GM10266 (cell line): ENCODE measurements around the gene SYF2.

Experiments used
- DNase-seq: peaks from one replicate; pipeline ENCODE4 v3.0.0; 2012; ENCODE audit errors: extremely low spot score
- TF ChIP-seq, protein P1 (sequence below): IDR thresholded peaks from 2 replicates; pipeline ENCODE4 v1.5.1; 2012; ENCODE audit warnings: mild to moderate bottlenecking, low read depth; ENCODE audit not compliant: control insufficient read depth, insufficient read depth; ENCODE audit errors: missing control alignments

SYF2 gene

DNA sequence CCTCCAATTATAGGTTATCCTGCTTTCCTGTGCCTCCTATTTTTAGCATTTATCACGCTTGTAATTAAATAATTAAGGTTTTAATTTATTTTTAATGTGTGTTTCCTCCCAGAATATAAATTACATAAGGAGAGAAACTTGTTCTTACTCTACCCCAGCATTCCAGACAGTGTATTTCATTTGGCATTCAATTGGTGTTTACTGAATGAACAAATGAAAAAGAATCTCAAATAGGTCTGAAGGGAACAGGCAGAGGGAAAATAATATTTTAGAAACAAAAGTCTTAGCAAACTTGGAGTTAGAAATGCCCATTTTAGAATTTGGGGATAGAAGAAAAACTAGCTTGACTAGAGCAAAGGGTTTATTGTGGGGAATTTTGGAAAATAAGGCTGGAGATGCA lies 24.9 kb upstream of the SYF2 start:
- TF ChIP-seq, protein P1, sequence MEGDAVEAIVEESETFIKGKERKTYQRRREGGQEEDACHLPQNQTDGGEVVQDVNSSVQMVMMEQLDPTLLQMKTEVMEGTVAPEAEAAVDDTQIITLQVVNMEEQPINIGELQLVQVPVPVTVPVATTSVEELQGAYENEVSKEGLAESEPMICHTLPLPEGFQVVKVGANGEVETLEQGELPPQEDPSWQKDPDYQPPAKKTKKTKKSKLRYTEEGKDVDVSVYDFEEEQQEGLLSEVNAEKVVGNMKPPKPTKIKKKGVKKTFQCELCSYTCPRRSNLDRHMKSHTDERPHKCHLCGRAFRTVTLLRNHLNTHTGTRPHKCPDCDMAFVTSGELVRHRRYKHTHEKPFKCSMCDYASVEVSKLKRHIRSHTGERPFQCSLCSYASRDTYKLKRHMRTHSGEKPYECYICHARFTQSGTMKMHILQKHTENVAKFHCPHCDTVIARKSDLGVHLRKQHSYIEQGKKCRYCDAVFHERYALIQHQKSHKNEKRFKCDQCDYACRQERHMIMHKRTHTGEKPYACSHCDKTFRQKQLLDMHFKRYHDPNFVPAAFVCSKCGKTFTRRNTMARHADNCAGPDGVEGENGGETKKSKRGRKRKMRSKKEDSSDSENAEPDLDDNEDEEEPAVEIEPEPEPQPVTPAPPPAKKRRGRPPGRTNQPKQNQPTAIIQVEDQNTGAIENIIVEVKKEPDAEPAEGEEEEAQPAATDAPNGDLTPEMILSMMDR = no peak
- peak; percentile 1 for DNase-seq

DNA sequence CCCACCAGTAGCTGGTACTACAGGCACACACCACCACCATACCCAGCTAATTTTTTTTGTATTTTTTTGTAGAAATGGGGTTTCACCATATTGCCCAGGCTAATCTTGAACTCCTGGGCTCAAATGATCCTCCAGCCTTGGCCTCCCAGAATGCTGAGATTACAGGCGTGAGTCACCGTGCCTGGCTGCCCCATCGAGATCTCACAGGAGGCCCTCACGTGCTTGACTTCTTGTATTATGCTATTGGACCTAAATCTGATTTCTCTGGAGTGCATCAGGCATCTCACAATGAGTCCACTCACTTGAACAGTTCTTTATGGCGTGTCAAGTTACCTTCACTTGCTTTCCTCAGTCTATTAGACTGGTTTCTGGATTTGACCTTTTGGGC lies 24.3 kb upstream of the SYF2 start:
- no peak for DNase-seq
- TF ChIP-seq, protein P1 = no peak

DNA sequence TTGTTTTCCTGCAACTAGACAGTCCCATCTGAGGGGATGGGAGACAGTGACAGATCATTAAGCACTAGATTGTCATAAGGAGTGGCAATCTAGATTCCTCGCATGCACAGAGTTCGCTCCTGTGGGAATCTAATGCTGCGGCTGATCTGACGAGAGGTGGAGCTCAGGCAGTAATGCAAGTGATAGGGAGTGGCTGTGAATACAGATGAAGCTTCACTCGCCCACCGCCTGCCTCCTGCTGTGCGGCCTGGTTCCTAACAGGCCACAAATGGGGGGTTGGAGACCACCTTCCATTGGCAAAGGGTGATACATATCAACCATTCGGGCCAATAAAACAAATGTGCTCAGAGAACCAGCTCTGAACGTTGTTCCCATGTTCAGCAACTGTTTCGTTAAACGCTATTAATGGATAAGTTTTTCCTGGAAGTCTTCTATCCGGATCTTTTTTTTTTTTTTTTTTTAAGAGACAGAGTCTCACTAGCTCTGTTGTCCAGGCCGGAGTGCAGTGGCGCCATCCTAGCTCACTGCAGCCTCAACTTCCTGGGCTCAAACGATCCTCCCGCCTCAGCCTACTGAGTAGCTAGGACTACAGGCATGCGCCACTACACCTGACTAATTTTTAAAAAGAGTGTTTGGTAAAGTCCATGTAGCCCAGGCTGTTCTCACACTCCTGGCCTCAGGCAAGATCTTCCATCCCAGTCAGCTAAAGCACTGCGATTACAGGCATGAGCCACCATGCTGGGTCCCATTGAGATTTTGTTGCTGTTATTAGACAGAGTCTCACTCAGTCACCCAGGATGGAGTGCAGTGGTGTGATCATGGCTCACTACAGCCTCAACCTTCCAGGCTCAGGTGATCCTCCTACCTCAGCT lies 23.6 kb upstream of the SYF2 start:
- TF ChIP-seq, protein P1 = no peak
- DNase-seq = no peak

DNA sequence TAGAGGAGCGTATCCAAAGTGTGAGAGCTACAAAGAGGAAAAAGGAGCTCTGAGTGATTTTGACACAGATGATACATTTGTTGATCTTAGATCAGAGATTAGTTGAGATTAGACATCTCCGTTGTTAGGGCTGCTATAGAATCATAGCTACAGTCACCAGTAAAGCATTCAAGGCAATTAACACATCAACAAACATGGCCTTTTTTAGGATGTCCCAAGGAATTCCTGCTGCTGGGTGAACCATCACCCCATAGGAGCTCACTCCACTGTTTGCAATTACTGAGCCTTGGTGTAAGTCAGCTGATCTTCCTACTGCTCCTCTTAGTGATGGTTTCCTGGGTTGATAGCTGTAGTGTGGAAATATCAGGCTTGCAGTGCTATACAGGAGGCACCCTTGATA lies 21.6 kb upstream of the SYF2 start:
- TF ChIP-seq, protein P1 = no peak
- DNase-seq = no peak

DNA sequence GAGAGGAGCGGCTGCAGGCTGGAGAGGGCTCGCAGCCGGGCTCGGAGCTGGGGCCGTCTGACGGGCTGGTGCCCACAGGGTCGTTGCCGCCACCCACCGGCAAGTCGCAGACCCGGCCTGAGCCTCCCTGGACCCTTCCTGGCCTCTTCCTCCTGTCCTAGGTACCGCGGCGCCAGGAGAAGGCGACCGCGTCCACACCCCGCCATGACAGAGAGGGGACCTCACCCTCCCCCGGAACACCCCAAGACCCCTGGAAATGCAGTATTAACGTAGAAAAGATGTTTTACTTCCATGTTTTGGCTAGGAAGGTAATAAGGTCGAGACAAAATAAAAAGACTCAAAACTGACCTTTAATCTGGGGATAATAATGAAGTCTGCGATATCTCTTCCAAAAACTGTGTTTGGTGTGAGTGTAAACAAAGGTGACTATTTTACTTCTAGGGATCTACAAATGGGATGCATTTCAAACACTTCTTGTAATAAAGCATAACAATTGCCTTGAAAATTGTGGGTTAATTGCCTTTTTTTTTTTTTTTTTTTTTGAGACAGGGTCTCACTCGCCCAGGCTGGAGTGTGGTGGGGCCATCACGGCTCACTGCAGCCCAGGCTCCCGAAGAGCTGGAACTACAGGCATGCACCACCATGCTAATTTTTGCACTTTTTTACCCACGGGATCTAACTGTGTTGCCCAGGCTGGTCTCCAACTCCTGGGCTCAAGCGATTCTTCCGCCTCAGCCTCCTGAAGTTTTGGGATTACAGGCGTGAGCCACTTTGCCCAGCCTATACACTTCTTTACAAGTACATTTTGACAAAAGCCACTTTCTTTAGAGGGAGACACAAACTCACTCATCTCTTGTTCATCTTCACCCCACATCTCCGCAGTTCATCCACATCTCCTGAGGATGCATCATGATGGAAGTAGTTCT lies 15.8 kb upstream of the SYF2 start:
- TF ChIP-seq, protein P1 = peak; percentile 37
- DNase-seq = no peak

DNA sequence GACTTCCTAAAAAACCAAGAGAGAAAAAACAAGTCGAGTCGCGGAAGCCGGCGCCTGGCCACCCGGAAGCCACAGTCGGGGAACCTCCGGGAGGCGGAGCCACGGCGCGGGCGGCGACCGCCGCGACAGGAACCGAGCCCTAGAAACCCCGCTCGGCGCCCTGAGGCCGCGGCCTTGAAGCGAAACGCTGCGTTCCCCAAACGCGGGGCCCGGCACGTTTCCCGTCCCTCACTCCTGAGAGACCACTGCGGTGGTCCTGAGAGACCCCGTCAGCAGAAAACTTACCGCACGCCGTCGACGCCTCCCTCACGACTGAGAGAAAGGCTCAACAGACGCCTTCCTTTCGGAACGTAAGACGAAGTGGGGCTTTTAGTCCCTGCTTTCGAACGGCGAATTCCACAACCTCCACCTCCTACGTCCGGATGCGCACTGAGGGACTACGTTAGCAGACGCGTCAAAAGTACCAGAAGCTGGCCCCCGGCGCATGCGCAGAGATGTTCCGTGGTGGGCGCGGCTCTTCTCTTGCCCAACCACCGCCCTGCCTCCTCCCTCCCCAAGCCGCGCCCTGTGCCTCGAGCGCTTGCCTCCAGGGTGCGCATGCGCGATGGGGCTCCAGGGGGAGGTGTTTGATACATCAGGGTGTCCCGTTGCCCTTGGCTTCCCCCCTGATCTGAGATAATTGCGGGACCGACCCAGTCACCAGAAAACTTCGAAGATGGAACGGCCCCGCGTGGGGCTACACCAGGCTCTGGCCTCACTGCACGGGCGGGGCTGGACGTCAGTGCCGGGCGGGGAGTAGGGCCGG lies 14.9 kb upstream of the SYF2 start, which contains the start of gene RSRP1:
Gene RSRP1, minus strand, starts transcription at position 431 of the 805 bp plus-strand sequence. CDS start 491 bp downstream, outside the sequence.
- peak; percentile 100 for DNase-seq

More for the DNA sequence above, 14.9 kb upstream of the SYF2 start, which contains the start of gene RSRP1:
- TF ChIP-seq, protein P1 = no peak
